ENCODE results near the gene PODN.

DNA sequence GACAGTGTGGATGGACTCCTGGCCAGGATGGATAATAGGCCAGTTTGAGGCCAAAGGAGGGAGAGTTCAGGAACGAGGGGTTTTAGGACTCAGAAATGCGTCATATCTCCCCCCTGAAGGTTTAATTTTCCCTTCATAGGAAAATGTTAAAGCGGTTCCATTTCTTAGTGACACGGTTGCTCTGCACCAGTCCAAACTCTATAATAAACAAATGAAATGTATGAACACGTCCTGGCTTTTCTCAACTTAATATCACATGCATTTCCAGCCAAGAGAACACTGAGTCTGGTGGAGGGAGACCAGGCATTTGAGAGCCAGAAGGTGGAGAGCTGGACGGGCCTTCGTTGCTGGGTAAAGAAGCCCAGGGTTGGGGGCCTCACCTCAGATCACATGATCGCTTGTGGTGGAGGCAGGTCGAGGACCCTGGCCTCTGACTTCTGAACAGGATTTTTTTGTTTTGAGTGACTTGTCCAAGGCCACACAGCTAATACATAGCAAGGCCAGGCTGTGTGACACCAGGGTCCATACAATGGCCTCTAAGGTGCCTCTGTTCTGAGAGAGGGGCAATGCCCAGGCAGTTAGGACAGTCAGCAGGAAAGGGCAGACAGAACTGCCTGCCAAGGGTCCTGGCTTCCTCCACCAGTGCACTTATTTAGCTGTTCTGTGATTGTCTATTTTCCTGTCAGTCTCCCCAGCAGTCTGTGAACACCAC is 69.0 kb downstream of the PODN start:
- TF ChIP-seq CTCF (IDR thresholded peaks at IDR 0.05) (no peak), POLR2A (IDR thresholded peaks at IDR 0.05) (no peak)

All from stomach (tissue), 4 donors.